Measurements from ENCODE around the gene ZNF460. TPM values are rescaled to one million over a fixed set of nuclear protein-coding genes. Genes with fewer than 3 reads are reported as not detected.

ZNF460 gene
- polyA plus RNA-seq, 3 donors: 2.2 to 2.6 (median 2.3) TPM

DNA sequence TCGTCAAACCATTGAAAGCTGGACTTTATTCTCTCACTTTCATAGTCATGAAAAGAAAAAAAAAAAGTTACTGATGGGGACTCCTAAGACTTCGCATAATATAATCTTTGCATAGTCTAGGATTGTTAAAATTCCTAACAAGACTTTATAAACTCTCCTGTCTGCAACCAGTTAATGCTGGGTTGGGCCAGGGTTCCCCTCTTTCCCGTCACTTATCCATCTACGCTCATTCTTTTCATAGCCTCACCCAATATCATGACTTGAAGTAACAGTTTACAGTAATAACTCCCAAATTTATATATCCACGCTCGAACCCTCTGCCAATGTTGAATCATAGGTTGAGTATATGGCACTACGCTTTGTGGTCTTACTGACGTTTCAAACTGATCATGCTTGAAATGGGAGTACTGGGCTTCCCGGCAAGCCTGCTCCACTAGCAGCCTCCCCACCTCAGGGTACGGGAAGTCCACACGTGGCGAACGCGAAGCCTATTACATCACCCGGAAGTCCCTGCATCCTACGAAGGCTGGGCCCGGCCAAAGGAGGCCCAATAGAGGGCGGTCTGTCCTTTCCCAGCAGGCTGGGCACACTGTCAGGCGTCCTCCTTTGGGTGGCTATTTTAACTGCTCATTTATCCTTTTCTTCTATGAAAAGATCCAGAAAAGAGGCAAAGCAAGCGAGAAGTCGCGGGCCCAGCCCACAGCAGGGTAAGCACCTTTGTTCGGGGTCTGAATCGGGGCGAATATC, 694 bp upstream of the ZNF460 start:
- peak; percentile 87 to 91 (median 89) for DNase-seq (ENCODE audit: low read depth in 3 of 3, low spot score in 2 of 3)

DNA sequence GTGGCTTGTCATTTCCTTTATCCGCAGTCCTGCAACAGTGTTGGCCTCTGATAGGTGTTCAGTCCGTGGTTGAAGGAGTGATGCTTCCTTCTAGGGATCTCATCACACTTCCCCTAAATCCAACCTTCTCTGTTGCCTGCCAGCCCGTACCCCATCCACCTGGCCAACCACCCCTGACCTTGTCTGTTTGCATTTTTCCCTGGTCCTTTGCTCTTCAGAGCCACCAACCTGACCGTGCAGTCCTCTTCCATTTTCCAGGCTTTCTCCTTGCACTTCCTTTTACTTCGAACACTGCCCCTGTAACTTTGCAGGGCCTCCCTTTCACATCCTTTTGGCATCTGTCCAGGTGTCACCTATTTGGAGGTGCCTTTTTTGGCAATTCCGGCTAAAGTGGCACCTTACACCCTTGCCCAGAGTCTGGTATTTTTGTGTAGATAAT, 696 bp downstream of the ZNF460 start:
- DNase-seq (ENCODE audit: low read depth in 3 of 3, low spot score in 2 of 3): peak in 1 of 3 donors; percentile 12

DNA sequence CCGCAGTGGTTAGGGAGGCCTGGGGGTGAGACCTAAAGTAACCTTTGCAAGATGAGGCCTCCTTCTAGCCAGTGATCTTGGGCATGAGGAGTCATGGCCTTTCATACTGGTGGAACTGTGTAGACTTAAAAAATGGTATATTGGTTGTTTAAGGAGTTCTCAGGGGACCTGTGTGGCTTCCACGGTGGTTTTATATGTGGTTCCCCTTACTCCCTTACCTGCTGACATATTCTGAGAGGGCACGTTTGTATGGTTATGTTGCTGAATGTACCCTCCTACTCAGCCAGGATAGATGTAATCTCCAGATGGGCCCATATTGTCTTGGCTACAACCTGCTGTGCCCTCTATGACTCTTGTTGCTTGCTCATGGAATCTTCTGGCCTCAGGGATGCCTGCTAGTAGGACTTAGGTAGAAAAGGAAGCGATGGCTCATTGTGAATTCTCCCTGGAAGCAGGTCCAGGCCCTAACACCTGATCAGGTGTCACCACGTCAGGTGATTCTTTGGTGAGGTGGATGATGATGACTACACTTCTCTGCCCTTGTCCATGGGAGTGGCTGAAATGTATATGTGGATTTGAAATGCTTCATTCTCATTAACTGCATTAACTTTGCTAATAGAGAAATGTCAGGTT, 1.8 kb downstream of the ZNF460 start:
- DNase-seq (ENCODE audit: low read depth in 3 of 3, low spot score in 2 of 3): no peak

DNA sequence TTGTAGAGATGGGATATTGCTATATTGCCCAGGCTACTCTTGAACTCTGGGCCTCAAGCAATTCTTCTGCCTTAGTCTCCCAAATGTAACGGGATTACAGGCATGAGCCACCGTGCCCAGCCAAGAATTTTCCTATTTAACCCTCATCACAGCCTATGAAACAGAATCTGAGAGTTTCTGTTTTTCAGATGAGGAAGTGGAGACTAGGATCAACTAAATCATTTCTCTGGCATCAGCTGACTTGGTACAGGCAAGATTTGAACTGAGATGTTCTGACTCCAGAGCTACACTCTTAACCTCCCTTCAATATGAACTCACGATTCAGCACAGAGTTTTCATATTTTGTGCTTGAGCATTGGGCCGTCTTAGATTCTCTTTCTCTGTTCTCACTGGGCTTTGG, 8.1 kb downstream of the ZNF460 start:
- no peak for DNase-seq (ENCODE audit: low read depth in 3 of 3, low spot score in 2 of 3)

DNA sequence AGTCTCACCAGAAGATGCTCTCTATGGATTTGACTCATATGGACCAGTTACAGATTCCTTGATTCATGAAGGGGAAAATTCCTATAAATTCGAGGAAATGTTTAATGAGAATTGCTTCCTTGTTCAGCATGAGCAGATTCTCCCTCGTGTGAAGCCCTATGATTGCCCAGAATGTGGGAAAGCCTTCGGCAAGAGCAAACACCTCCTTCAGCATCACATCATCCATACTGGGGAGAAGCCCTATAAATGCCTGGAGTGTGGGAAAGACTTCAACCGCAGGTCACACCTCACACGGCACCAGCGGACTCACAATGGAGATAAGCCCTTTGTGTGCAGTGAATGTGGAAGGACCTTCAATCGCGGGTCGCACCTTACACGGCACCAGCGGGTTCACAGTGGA, 10.7 kb downstream of the ZNF460 start:
- no peak for DNase-seq (ENCODE audit: low read depth in 3 of 3, low spot score in 2 of 3)

DNA sequence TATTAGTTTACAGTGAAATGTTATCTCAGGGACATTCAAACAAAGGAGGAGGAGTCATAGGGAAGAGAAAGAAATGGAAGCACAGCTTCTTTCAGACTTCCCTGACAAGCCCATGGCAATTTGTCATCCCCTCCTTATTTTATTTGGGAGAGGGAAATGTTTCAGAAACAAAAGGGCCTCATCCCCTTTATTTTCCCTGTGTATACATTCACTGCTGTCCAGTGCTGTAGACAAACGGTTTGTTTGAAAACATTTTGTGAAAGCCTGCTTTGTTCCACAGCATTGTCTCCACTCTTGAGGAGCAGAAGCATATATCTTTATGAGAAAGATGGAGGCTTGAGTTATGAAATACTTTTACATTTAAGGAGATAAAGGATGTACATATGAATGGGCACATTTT, 12.3 kb downstream of the ZNF460 start:
- DNase-seq (ENCODE audit: low read depth in 3 of 3, low spot score in 2 of 3): no peak

DNA sequence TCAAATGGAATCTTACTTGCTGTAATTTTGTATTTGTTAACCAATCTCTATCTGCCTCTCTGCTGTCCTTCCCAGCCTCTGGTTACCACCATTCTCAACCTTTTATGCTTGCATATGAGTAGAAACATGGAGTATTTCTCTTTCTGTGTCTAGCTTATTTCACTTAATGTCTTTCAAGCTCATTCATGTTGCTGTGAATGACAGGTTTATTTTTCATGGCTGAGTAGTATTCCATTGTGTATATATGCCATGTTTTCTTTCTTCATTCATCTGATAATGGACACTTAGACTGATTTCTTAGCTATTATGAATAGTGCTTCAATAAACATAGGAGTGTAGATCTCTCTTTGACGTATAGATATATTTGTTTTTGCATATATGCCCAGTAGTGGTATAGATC, 13.4 kb downstream of the ZNF460 start:
- no peak for DNase-seq (ENCODE audit: low read depth in 3 of 3, low spot score in 2 of 3)

DNA sequence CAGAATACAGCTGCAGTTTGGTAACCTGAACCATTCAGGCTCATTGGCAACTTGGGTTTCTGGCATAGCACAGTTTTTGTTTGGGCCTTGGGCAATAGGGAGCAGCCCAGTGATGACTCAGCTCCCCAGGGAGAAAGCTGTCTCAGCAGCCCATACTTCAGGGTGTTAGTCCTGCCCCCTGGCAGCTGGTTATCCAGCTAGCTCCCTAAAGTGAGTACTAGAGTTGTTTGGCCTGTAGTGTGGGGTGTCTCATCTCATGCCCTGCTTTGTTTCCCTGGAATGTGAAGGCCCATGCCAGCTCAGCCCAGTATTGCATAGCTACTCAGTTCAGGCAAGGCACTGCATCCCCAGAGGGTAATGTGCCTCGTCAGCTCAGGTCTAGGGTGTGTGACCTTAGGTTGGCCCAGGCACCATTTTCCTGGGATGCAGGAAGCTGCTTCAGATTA, 21.8 kb downstream of the ZNF460 start:
- DNase-seq (ENCODE audit: low read depth in 3 of 3, low spot score in 2 of 3): no peak

DNA sequence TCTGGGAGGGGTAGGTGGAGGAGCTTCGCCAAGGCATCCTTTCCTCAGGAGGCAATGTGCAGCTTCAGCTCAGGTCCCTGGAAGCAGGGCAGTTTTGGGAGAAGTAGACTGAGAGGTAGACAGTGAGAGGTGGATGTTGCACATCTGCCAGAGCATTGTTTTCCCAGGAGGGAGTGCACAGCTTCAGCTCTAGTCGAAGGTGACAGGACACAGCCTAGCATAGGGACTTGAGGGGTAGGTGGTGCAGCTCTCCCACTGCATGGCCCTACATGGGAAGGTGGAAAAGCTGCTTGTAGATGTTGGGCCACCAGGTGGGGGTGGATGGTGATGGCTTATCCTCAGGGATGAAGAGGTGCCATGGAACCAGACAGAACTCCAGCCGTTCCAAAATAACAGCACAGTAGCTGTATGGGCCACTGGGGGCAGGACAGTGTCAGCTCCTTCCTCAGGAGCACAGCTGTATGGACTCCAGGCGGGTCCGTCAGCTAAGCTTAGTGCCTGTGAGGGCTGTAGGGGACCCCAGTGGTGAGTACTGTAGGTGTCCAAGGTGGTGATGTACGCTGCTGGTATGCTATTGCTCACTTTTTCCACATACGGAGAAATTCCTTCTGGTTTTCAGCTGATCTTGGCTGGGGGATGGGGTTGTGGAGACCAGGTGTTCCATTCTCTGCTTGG, 22.6 kb downstream of the ZNF460 start:
- DNase-seq (ENCODE audit: low read depth in 3 of 3, low spot score in 2 of 3): no peak

DNA sequence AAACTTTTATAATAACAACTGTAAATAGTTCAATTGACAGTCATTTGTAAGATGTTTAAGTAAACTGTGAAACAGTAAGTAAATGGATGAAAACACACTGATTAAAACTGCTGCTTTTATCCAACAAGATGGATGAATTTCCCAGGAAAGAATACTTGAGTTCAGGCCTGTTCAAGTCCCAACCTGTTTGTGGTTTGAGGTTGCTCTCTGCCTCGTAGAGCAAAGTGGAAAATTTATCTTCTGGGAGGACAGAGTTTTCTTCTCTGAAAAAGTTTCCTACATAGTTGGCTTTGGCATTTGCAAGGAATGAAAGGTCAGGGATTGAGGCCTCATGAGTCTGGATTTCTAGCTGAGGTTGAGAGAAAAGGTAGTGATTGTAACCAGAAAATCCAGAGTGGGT, 24.8 kb downstream of the ZNF460 start:
- no peak for DNase-seq (ENCODE audit: low read depth in 3 of 3, low spot score in 2 of 3)

DNA sequence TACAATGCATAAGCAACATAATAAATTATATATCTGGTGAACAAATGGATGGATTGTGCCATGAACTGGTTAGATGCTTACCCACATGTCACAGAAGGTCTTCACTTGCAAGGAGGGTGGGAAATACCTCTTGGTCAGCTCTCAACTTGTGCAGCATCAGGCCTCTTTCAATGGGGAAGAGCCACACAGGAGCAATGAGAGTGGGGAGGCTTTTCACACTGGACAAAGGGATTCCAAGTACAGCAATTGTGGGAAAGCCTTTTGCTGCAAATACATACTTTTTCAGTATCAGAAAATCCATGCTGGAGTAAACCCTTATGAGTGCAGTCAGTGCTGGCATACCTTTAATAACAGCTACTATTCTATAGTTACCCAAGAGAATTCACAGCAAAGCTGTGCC, 28.2 kb downstream of the ZNF460 start:
- DNase-seq (ENCODE audit: low read depth in 3 of 3, low spot score in 2 of 3): no peak

DNA sequence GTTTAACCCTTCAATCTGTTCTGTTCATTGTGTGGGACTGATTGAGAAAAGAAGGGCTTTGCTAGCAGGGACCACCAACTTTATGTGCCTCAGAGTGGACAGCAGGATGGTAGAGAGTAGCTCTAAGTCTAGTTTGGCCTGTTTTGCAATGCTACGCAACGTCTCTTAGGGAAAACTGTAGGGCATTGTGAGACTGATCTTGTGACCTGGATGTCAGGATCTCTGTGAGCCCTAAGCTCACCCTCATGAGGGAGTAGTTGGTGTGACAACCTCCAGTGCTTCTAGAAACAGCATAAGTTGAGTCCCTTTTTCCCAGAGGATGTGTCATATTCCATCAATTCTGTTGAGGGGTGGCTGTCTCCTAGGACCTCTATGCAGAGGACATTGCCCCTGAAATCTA, 30.5 kb downstream of the ZNF460 start:
- DNase-seq (ENCODE audit: low read depth in 3 of 3, low spot score in 2 of 3): no peak

DNA sequence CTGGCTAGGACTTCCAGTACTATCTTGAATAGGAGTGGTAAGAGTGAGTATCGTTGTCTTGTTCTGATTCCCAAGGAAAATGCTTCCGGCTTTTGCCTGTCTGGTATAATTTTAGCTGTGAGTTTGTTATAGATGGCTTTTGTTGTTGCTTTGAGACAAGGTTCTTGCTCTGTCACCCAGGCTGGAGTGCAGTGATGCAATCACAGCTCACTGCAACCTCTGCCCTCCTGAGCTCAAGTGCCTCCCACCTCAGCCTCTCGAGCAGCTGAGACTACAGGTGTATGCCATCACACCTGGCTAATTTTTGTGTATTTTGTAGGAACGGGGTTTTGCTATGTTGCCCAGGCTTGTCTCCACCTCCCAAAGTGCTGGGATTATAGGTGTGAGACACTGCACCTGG, 33.9 kb downstream of the ZNF460 start:
- no peak for DNase-seq (ENCODE audit: low read depth in 3 of 3, low spot score in 2 of 3)

DNA sequence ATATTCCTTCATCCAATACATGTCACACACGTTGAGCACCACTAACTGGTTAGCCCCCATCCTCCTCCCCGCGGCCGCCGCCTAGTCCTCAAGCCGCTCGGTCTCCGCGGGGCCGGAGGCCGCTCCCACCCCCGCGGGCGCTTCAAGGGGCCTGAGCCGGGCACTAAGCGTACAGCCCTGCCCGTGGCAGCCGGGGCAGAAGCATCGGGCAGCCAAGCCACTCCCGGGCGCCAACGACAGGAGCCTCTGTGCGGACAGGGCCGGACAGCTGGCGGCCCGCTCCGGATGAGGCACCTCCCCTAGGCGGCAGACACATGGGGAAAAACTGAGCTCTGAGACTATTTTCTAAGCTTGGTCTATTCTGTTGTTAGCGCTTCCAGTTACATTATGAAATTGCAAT, 37.2 kb downstream of the ZNF460 start:
- DNase-seq (ENCODE audit: low read depth in 3 of 3, low spot score in 2 of 3): no peak

DNA sequence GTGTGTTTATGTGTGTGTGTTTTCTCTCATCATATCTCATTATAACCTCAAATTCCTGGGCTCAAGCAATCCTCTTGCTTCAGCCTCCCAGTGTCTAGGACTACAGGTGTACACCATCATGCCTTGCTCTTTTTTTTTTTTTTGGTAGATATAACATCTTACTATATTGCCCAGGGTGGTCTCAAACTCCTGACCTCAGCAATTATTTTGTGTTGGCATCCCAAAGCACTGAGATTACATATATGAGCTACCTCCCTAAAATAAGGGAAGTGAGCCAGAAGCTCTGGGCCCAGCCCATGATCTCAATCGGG, 39.5 kb downstream of the ZNF460 start:
- no peak for DNase-seq (ENCODE audit: low read depth in 3 of 3, low spot score in 2 of 3)

DNA sequence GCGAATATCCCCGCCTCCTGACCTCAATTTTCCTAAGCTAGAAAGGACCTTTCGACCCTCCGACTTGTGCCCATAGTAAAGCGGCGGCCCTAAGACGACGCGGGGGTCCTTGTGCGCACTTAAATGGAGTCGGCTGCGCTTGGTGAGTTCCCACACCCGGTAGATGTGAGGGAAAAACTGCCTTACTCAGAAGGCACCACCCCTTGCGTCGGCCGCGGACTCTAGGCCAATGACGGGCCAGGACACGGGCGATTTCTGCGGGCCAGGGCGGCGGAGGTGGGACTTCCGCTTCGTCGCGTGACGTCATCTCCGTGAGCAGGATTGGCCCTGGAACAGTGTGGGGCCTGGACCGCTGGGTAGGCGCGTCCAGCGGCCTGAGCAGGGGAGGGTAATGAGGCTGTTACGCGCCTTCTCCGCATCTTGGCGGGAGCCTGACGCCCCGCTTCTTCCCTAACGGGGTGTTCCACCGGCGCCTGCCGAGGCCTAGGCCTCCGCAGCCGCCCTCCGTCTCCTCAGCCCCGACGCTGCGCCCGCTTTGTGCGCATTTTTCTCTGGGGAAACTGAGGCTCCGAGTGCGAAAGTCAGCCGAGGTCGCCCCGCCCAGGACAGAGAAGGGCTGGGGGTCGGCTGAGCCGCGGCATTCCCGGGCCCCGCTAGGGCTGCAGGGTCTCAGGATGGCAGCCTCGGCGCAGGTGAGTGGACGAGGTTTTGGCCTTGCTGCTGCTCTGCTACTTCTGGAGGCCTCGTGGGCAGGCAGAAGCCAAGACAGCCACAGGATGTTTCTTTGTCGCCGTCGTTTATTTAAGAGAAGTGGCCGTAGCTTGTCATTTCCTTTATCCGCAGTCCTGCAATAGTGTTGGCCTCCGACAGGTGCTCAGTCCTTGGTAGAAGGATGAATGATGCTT, 40.1 kb downstream of the ZNF460 start, which contains the start of gene ZNF543:
Gene ZNF543 (plus strand): TSS at position 293 of the 905 bp plus-strand sequence. CDS start 382 bp downstream, at position 675.
- DNase-seq (ENCODE audit: low read depth in 3 of 3, low spot score in 2 of 3): peak; percentile 88 to 94 (median 91)

DNA sequence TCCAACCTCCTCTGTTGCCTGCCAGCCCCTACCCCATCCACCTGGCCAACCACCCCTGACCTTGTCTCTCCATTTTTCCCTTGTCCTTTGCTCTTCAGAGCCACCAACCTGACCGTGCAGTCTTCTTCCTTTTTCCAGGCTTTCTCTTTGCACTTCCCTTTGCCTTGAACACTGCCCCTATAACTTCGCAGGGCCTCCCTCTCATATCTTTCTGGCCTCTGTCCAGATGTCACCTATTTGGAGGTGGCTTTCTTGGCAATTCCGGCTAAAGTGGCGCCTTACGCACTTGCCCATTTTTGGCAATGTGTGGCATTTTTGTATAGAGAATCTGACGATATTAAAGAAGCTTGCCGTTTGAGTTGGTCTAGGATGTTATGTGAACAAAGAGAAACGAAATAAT, 40.8 kb downstream of the ZNF460 start:
- no peak for DNase-seq (ENCODE audit: low read depth in 3 of 3, low spot score in 2 of 3)

DNA sequence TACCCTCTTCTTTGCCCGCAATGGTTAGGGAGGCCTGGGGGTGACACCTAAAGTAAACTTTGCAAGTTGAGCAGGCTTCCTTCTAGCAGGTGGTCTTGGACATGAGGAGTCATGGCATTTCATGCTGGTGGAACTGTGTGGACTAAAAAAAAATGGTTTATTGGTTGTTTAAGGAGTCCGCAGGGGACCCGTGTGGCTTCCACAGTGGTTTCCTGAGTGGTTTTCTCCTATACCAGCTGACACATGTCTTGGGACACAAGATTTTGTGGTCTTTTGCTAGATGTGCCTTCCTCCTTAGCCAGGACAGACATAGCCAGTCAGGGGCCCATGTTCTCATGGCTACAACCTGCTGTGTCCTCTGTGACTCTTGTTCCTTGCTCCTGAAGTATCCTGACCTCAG, 41.5 kb downstream of the ZNF460 start:
- DNase-seq (ENCODE audit: low read depth in 3 of 3, low spot score in 2 of 3): no peak

DNA sequence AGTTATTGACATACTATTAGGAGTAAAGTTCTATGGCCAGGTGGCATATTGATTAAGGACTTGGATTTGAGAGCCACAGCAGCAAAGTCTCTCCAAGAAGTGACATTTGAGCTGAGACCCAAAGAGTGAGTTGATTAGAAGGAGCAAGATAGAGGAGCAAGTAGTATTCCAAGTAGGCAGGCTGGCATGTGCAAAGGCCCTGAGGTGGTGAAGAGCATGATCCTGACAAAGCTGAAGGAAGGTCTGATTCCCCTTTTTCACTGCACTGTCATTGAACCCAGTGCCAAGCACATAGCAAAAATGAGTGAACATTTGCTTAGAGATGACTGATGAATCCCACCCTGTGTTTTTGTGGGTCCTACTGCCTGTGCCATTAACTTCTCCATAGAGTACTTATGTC, 44.7 kb downstream of the ZNF460 start:
- DNase-seq (ENCODE audit: low read depth in 3 of 3, low spot score in 2 of 3): no peak

DNA sequence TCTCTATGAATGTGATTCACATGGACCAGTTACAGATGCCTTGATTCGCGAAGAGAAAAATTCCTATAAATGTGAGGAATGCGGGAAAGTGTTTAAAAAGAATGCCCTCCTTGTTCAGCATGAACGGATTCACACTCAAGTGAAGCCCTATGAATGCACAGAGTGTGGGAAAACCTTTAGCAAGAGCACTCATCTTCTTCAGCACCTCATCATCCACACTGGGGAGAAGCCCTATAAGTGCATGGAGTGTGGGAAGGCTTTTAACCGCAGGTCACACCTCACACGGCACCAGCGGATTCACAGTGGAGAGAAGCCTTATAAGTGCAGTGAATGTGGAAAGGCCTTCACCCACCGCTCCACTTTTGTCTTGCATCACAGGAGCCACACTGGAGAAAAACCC, 47.7 kb downstream of the ZNF460 start:
- DNase-seq (ENCODE audit: low read depth in 3 of 3, low spot score in 2 of 3): no peak

DNA sequence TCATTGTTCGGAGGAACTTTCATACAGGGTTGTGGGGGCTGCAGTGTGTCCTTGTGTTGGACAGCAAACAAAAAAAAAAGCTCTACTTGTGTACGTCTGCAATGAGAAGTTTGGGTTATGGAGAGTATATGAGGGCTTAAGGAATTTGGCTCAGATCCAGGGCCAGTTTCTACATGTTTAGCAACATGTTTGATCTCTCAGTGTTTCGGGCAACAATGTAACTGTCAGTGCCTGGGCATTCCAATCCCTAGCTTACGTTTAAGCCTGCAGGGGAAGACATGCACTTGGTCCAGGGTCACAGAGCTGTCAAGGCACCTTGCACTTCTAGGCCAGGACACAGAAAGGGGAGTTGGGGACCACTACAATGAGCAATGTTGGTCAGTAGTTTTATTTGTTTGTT, 53.9 kb downstream of the ZNF460 start:
- no peak for DNase-seq (ENCODE audit: low read depth in 3 of 3, low spot score in 2 of 3)

Data from right renal cortex interstitium (tissue), 3 donors.